ENCODE results near the gene MTAP.

DNA sequence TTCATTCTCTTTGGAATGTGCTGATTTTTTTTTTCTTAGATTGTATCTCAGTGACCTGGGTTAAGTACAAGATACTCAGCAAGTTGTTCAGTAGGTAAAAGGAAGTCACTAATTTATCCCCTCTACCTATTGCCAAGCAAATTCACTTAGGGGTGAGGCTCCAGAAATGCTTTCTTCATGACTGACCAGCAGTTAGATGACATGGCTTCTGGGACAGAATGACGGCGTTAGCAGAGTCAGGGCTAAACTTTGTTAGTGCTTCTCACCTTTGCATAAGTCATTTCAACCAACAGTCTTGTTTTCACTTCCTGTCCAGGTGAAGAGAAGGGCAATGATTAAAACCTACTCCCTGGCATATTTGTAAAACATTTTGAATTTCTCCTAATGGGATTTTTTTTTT lies 20.2 kb upstream of the MTAP start:
- no peak for TF ChIP-seq POLR2AphosphoS5 (IDR thresholded peaks at IDR 0.05; ENCODE audit: low read depth, low read length)
- no peak for TF ChIP-seq SIN3A (IDR thresholded peaks at IDR 0.05; ENCODE audit: borderline replicate concordance, insufficient read depth, low read length)

Measured in PFSK-1 (cell line).